ENCODE results near the gene IFNL1.

GRCh38 chr19:39303373-39304184, 7.4 kb downstream of the IFNL1 start:
- TF ChIP-seq CSRNP3 (CRISPR knock-in tag; IDR thresholded peaks at IDR 0.05) (no peak), GLIS3 (CRISPR knock-in tag; IDR thresholded peaks at IDR 0.05) (no peak), ESRRG (CRISPR knock-in tag; IDR thresholded peaks at IDR 0.05) (no peak), ARNTL (CRISPR knock-in tag; IDR thresholded peaks at IDR 0.05; ENCODE audit: borderline replicate concordance, low read depth) (no peak), ISL1 (CRISPR knock-in tag; IDR thresholded peaks at IDR 0.05) (no peak), CSDC2 (CRISPR knock-in tag; IDR thresholded peaks at IDR 0.05) (no peak), ZNF565 (CRISPR knock-in tag; conservative IDR thresholded peaks at IDR 0.05; ENCODE audit: low read depth) (no peak), BACH2 (CRISPR knock-in tag; IDR thresholded peaks at IDR 0.05; ENCODE audit: borderline replicate concordance) (no peak), ZFP3 (CRISPR knock-in tag; IDR thresholded peaks at IDR 0.05) (no peak), ZC3H10 (CRISPR knock-in tag; IDR thresholded peaks at IDR 0.05) (no peak)
- TF ChIP-seq, protein P1, sequence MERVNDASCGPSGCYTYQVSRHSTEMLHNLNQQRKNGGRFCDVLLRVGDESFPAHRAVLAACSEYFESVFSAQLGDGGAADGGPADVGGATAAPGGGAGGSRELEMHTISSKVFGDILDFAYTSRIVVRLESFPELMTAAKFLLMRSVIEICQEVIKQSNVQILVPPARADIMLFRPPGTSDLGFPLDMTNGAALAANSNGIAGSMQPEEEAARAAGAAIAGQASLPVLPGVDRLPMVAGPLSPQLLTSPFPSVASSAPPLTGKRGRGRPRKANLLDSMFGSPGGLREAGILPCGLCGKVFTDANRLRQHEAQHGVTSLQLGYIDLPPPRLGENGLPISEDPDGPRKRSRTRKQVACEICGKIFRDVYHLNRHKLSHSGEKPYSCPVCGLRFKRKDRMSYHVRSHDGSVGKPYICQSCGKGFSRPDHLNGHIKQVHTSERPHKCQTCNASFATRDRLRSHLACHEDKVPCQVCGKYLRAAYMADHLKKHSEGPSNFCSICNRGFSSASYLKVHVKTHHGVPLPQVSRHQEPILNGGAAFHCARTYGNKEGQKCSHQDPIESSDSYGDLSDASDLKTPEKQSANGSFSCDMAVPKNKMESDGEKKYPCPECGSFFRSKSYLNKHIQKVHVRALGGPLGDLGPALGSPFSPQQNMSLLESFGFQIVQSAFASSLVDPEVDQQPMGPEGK (CRISPR knock-in tag; IDR thresholded peaks at IDR 0.05; ENCODE audit: borderline replicate concordance) = no peak

All from SK-N-SH treated with all-trans-retinoic acid at 6 μM for 48 hours (cell line).